ENCODE data around the gene EIF2AK2. TPM values are rescaled to one million over a fixed set of nuclear protein-coding genes. Genes with fewer than 3 reads are reported as not detected.

The EIF2AK2 gene
- total RNA-seq, 1 donor from 2014 or later = 34.7 TPM

DNA sequence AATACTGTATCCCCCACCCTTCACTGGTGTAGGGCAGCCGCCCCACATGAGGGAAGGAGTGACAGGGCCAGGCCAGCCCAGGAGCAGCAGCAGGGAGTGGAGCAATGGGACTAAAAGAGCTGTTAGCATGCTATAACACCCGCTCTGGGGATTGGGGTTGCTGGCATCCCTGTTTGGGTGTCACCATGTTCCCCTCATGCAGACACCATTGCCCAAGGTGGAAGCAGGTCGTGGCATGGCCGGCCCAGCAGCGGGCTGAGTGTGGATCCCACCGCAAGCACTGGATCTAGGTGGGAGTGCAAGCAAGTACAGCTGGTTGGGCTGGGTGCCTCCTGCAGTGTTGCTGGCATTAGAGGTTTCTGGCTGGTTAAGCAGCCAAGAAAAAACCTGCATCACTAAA, 35.0 kb upstream of the EIF2AK2 start:
- Mint-ChIP-seq H3K27ac (no peak overlapping the region), H3K9me3 (ENCODE audit: low read depth) (peaks cover 3% of the 10 kb centered on the region), H3K36me3 (ENCODE audit: insufficient read depth) (peaks cover 2% of the 10 kb centered on the region), H3K4me3 (ENCODE audit: low read depth) (no peak overlapping the region), H3K4me1 (ENCODE audit: low read depth) (no peaks in the 10 kb centered on the region), H3K27me3 (peaks cover 8% of the 10 kb centered on the region)
- no peak for DNase-seq (ENCODE audit: low spot score, unreplicated experiment)
- TF ChIP-seq, protein P1, sequence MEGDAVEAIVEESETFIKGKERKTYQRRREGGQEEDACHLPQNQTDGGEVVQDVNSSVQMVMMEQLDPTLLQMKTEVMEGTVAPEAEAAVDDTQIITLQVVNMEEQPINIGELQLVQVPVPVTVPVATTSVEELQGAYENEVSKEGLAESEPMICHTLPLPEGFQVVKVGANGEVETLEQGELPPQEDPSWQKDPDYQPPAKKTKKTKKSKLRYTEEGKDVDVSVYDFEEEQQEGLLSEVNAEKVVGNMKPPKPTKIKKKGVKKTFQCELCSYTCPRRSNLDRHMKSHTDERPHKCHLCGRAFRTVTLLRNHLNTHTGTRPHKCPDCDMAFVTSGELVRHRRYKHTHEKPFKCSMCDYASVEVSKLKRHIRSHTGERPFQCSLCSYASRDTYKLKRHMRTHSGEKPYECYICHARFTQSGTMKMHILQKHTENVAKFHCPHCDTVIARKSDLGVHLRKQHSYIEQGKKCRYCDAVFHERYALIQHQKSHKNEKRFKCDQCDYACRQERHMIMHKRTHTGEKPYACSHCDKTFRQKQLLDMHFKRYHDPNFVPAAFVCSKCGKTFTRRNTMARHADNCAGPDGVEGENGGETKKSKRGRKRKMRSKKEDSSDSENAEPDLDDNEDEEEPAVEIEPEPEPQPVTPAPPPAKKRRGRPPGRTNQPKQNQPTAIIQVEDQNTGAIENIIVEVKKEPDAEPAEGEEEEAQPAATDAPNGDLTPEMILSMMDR (IDR thresholded peaks at IDR 0.05; ENCODE audit: unreplicated experiment) = no peak

DNA sequence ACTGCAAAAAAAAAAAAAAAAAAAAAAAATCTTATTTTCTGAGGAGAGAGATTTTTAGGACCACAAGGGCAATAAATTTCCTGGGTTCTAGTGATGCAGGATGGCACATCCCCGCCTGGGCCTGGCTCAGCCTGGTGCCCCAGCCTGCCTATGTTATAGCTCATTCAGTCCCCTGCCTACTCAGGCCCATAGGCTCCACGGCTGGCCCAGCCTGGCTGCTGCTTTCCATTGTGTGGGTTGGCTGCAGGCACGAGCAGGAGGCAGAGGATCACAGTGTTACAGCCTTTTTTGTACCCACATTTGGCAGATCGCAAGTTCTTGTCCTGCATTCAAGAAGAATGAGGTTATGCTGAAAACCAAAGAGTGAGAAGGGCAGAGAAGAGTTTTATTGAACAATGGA, 34.5 kb upstream of the EIF2AK2 start:
- peaks cover 1% of the 10 kb centered on the region for H3K9me3 Mint-ChIP-seq (ENCODE audit: low read depth)
- no peak overlapping the region for H3K4me3 Mint-ChIP-seq (ENCODE audit: low read depth)
- H3K27me3 Mint-ChIP-seq = peaks cover 8% of the 10 kb centered on the region
- H3K36me3 Mint-ChIP-seq (ENCODE audit: insufficient read depth) = peaks cover 1% of the 10 kb centered on the region
- no peaks in the 10 kb centered on the region for H3K4me1 Mint-ChIP-seq (ENCODE audit: low read depth)
- TF ChIP-seq, protein P1 (IDR thresholded peaks at IDR 0.05; ENCODE audit: unreplicated experiment) = no peak
- no peak overlapping the region for H3K27ac Mint-ChIP-seq
- DNase-seq (ENCODE audit: low spot score, unreplicated experiment) = no peak

DNA sequence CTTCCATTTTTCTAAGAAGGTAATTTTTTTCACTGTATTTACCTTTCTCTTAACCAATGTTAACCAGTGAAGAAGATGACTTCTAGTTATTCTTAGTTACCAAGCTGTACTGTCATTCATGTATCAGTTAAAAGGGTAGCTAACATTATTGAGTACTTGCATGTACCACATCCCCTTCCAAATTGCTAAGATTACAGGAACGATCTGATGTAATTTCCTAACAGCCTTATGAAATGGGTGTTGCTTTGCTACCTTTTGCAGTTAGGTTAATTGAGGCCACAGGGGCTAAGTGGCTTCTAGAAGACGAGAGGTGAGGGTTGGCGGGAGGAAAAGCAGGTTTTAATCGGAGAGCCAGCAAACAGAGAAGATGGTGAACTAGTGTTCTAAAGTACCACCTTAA, 33.5 kb upstream of the EIF2AK2 start:
- H3K9me3 Mint-ChIP-seq (ENCODE audit: low read depth) = no peaks in the 10 kb centered on the region
- no peaks in the 10 kb centered on the region for H3K4me1 Mint-ChIP-seq (ENCODE audit: low read depth)
- TF ChIP-seq, protein P1 (IDR thresholded peaks at IDR 0.05; ENCODE audit: unreplicated experiment) = no peak
- H3K27me3 Mint-ChIP-seq = peaks cover 12% of the 10 kb centered on the region
- H3K27ac Mint-ChIP-seq = no peak overlapping the region
- H3K36me3 Mint-ChIP-seq (ENCODE audit: insufficient read depth) = no peaks in the 10 kb centered on the region
- DNase-seq (ENCODE audit: low spot score, unreplicated experiment) = no peak
- H3K4me3 Mint-ChIP-seq (ENCODE audit: low read depth) = no peak overlapping the region

GRCh38 chr2:37189452-37190153, 32.8 kb upstream of the EIF2AK2 start:
- Mint-ChIP-seq H3K9me3 (ENCODE audit: low read depth) (no peaks in the 10 kb centered on the region), H3K4me1 (ENCODE audit: low read depth) (no peaks in the 10 kb centered on the region), H3K27me3 (peaks cover 12% of the 10 kb centered on the region), H3K4me3 (ENCODE audit: low read depth) (no peak overlapping the region), H3K27ac (no peak overlapping the region), H3K36me3 (ENCODE audit: insufficient read depth) (no peaks in the 10 kb centered on the region)
- DNase-seq (ENCODE audit: low spot score, unreplicated experiment) = no peak
- TF ChIP-seq, protein P1 (IDR thresholded peaks at IDR 0.05; ENCODE audit: unreplicated experiment) = no peak

DNA sequence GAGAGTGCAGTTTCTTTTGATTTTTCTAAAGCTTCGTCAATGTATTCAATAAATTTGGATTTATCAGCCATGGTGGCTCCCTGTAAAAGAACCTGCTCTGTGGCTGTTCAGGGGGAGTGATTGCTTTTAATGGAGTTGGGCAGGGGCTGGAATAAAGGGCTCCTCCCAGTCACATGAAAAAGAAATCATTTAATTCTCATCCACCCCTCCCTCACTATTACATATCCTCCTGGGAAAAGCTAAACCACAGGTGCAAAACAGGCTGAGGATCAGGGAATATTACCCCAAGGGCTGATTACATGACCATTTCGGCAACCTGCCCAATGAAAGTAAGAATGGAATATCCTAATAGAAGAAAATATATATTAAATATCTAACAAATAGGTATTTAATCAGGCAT, 31.8 kb upstream of the EIF2AK2 start, which contains the start of gene SULT6B1:
SULT6B1 (minus strand) TSS at position 101 of the 400 bp plus-strand sequence; CDS start at position 71, 30 bp downstream.
- Mint-ChIP-seq H3K4me3 (ENCODE audit: low read depth) (no peak within 1 kb of the TSS), H3K27me3 (peaks cover 12% of the 10 kb centered on the region), H3K4me1 (ENCODE audit: low read depth) (no peaks in the 10 kb centered on the region)

More for the DNA sequence above, 31.8 kb upstream of the EIF2AK2 start, which contains the start of gene SULT6B1:
- no peak within 1 kb of the TSS for H3K27ac Mint-ChIP-seq
- no peak for DNase-seq (ENCODE audit: low spot score, unreplicated experiment)
- TF ChIP-seq, protein P1 (IDR thresholded peaks at IDR 0.05; ENCODE audit: unreplicated experiment) = no peak
- no peaks in the 10 kb centered on the region for H3K9me3 Mint-ChIP-seq (ENCODE audit: low read depth)
- H3K36me3 Mint-ChIP-seq (ENCODE audit: insufficient read depth) = no peaks in the 10 kb centered on the region
